Right lobe of liver (tissue), 4 donors: ENCODE measurements around the gene CAPN5.

ENCODE experiments used
- CTCF ChIP-seq, 4 donors: fragments of 200-600 bp in 3 of 4; fragments of 450-650 bp in 1 of 4; IDR thresholded peaks; one replicate each; pipeline versions ENCODE4 v1.5.1 to v1.8.0; 2016 to 2022; ENCODE audit warnings: antibody characterized with exemption in 4 of 4, mild to moderate bottlenecking in 2 of 4
- POLR2A ChIP-seq: fragments of 450-650 bp; IDR thresholded peaks from one replicate; pipeline ENCODE4 v1.6.1; 2017; ENCODE audit warnings: antibody characterized with exemption, mild to moderate bottlenecking
- donor health status: DM: no; HTN: no; CAD: no.
- donor health status: DM: no; HTN: no; CAD: no.
- donor health status: DM: no; HTN: yes; CAD: no.

- TF ChIP-seq POLR2A (no peak), CTCF (IDR thresholded peaks at IDR 0.05) (no peak)
Measured at GRCh38 chr11:77074626-77075221, 8.0 kb downstream of the CAPN5 start.
